Kidney (tissue), 14 donors: ENCODE data around the gene DEPDC1. TPM values are rescaled to one million over a fixed set of nuclear protein-coding genes. Genes with fewer than 3 reads are reported as not detected.
A peak's percentile ranks its signal among the peaks of the same experiment; 100 is the strongest.

Source experiments
- DNase-seq, 5 donors: peaks; one replicate each; pipeline ENCODE4 v3.0.0-alpha.2; 2013 to 2020
- FAIRE-seq: peaks from 2 replicates; lab custom pipeline; 2012; peaks lifted over from hg19 to GRCh38; lab: Jason Lieb, UNC
- H3K27ac ChIP-seq, 2 donors: one replicate each; pipeline ENCODE4 v1.7.0; 2013; ENCODE audit warnings: low read depth in 2 of 2, low read length in 2 of 2, inconsistent platforms in 1 of 2
- H3K27me3 ChIP-seq: one replicate; pipeline ENCODE4 v1.7.1; 2013; ENCODE audit warnings: low read length, inconsistent platforms; ENCODE audit not compliant: control insufficient read depth, insufficient read depth
- H3K36me3 ChIP-seq, 3 donors: one replicate each; pipeline versions ENCODE4 v1.7.0 to v1.7.1; 2013; ENCODE audit warnings: low read length in 3 of 3, control low read depth in 1 of 3, inconsistent platforms in 1 of 3; ENCODE audit not compliant: insufficient read depth in 3 of 3, control insufficient read depth in 2 of 3
- H3K4me1 ChIP-seq, 3 donors: one replicate each; pipeline versions ENCODE4 v1.7.0 to v1.7.1; 2013; ENCODE audit warnings: low read length in 3 of 3, inconsistent platforms in 1 of 3, low read depth in 1 of 3; ENCODE audit not compliant: control insufficient read depth in 2 of 3, insufficient read depth in 2 of 3
- H3K4me3 ChIP-seq, 3 donors: one replicate each; pipeline versions ENCODE4 v1.7.0 to v1.8.1; 2013; ENCODE audit warnings: low read length in 3 of 3, control low read depth in 1 of 3, inconsistent platforms in 1 of 3
- H3K9ac ChIP-seq, 3 donors: one replicate each; pipeline versions ENCODE4 v1.7.0 to v1.7.1; 2013; ENCODE audit warnings: low read length in 3 of 3, control low read depth in 1 of 3, inconsistent platforms in 1 of 3
- H3K9me3 ChIP-seq, 3 donors: one replicate each; pipeline versions ENCODE4 v1.7.0 to v1.7.1; 2013; ENCODE audit warnings: low read length in 3 of 3, control low read depth in 1 of 3, inconsistent platforms in 1 of 3; ENCODE audit not compliant: control insufficient read depth in 2 of 3, insufficient read depth in 1 of 3
- CTCF ChIP-seq: IDR thresholded peaks from 3 replicates; pipeline ENCODE4 v1.5.1; 2012; ENCODE audit warnings: mild to moderate bottlenecking, moderate library complexity, borderline replicate concordance; ENCODE audit not compliant: insufficient read depth; ENCODE audit errors: extremely low read depth
- intact Hi-C: fragments of 100-400 bp; cut with DNase I; formaldehyde crosslinking; loops from one replicate; pipeline ENCODE4 v1.11.1; 2022
- polyA plus RNA-seq: library from polyadenylated mRNA; stranded (reverse); fragments of 350-450 nt; fragmentation: Illumina TruSeq; extraction: RNeasy Lipid Tissue Mini Kit (QIAGEN cat#74804); gene quantifications from one replicate; pipeline ENCODE4 v1.2.3, GENCODE V29; 2014; ENCODE audit warnings: low read depth, low replicate concordance; ENCODE audit not compliant: insufficient read depth
- total RNA-seq: library from RNA; stranded (reverse); fragmentation: NEBNext Ultra II Directional; extraction: Animal tissue kit (Norgen Biotek cat#: 25700); gene quantifications from one replicate; pipeline ENCODE4 v1.2.1, GENCODE V29; 2021
- donor health status: control.
- donor health status: control.
- donor health status: control.
- donor health status: control.
- donor health status: control.
- donor health status: DM: yes; HTN: yes; CAD: no.
- donor health status: Normal renal cell carcinoma (clear cell type).

DEPDC1 gene
- total and polyA plus RNA-seq, 2 donors from 2014 or later: 0.63 TPM; not detected in 1

GRCh38 chr1:68445709-68446108 is 51.2 kb downstream of the DEPDC1 start:
- no peaks in the 10 kb centered on the region for H3K36me3 ChIP-seq
- H3K4me1 ChIP-seq: no peaks in the 10 kb centered on the region
- H3K4me3 ChIP-seq: no peak overlapping the region
- no peak for TF ChIP-seq CTCF
- H3K27ac ChIP-seq: no peak overlapping the region
- no peak overlapping the region for H3K9ac ChIP-seq
- FAIRE-seq (no peak), DNase-seq (no peak)
- intact Hi-C loops: no loop called here
- no peaks in the 10 kb centered on the region for H3K27me3 ChIP-seq
- H3K9me3 ChIP-seq: no peaks in the 10 kb centered on the region

GRCh38 chr1:68442822-68443556 is 53.9 kb downstream of the DEPDC1 start:
- Histone ChIP-seq H3K27ac (no peak overlapping the region), H3K4me3 (no peak overlapping the region), H3K27me3 (no peaks in the 10 kb centered on the region), H3K36me3 (no peaks in the 10 kb centered on the region), H3K9ac (no peak overlapping the region), H3K4me1 (no peaks in the 10 kb centered on the region), H3K9me3 (no peaks in the 10 kb centered on the region)
- TF ChIP-seq CTCF: peak; percentile 27
- FAIRE-seq (no peak), DNase-seq (peak in 3 of 5 donors; percentile 18 to 50 (median 27))
- intact Hi-C loops: no loop called here

GRCh38 chr1:68442006-68442405 is 54.9 kb downstream of the DEPDC1 start:
- Histone ChIP-seq H3K9ac (no peak overlapping the region), H3K4me1 (no peaks in the 10 kb centered on the region), H3K9me3 (no peaks in the 10 kb centered on the region), H3K27me3 (no peaks in the 10 kb centered on the region), H3K4me3 (no peak overlapping the region), H3K27ac (no peak overlapping the region), H3K36me3 (no peaks in the 10 kb centered on the region)
- FAIRE-seq: no peak
- TF ChIP-seq CTCF: no peak
- DNase-seq: no peak
- intact Hi-C loops: no loop called here

- no peaks in the 10 kb centered on the region for H3K36me3 ChIP-seq
- no peak overlapping the region for H3K9ac ChIP-seq
- no peak for TF ChIP-seq CTCF
- H3K27ac ChIP-seq: no peak overlapping the region
- no peaks in the 10 kb centered on the region for H3K4me1 ChIP-seq
- intact Hi-C loops: no loop called here
- H3K9me3 ChIP-seq: no peaks in the 10 kb centered on the region
- peak in 2 of 5 donors; percentile 16 to 20 for DNase-seq
- no peak overlapping the region for H3K4me3 ChIP-seq
- FAIRE-seq: no peak
- H3K27me3 ChIP-seq: no peaks in the 10 kb centered on the region
Observed at GRCh38 chr1:68438310-68438709, 58.6 kb downstream of the DEPDC1 start.
